Heart left ventricle (tissue), 16 donors: Measurements from ENCODE around the gene STKLD1. TPM values are rescaled to one million over a fixed set of nuclear protein-coding genes. Genes with fewer than 3 reads are reported as not detected.

Source experiments
- ATAC-seq, 4 donors: fragments of 200-7000 bp; cut with Tn5 transposase; one replicate each; pipeline ENCODE4 v1.9.1; 2020 to 2022; ENCODE audit warnings: moderate library complexity in 4 of 4, mild to moderate bottlenecking in 3 of 4, moderate number of reproducible peaks in 1 of 4
- DNase-seq, 5 donors: peaks; one replicate each; pipeline ENCODE4 v3.0.0-alpha.2; 2020
- H3K27ac ChIP-seq, 12 donors: fragments of 200-600 bp; sonication (generic) in 4 of 12; one replicate each; pipeline versions ENCODE4 v1.5.0 to v1.8.0; 2016 to 2022; ENCODE audit warnings: mild to moderate bottlenecking in 2 of 12
- H3K27me3 ChIP-seq, 9 donors: fragments of 200-600 bp; sonication (generic) in 2 of 9; one replicate each; pipeline versions ENCODE4 v1.5.1 to v1.8.0; 2016 to 2022; ENCODE audit warnings: mild to moderate bottlenecking in 3 of 9
- H3K36me3 ChIP-seq, 9 donors: fragments of 200-600 bp; sonication (generic) in 2 of 9; one replicate each; pipeline versions ENCODE4 v1.5.0 to v1.8.0; 2018 to 2022; ENCODE audit warnings: mild to moderate bottlenecking in 2 of 9
- H3K4me1 ChIP-seq, 12 donors: fragments of 200-600 bp; sonication (generic) in 4 of 12; one replicate each; pipeline versions ENCODE4 v1.5.0 to v1.8.0; 2016 to 2022; ENCODE audit warnings: mild to moderate bottlenecking in 3 of 12
- H3K4me3 ChIP-seq, 12 donors: fragments of 200-600 bp; sonication (generic) in 4 of 12; one replicate each; pipeline versions ENCODE4 v1.5.0 to v1.8.0; 2017 to 2022; ENCODE audit warnings: mild to moderate bottlenecking in 9 of 12, moderate library complexity in 4 of 12
- H3K9me3 ChIP-seq, 12 donors: fragments of 200-600 bp; sonication (generic) in 4 of 12; one replicate each; pipeline versions ENCODE4 v1.5.0 to v1.8.0; 2016 to 2022; ENCODE audit warnings: mild to moderate bottlenecking in 1 of 12
- CTCF ChIP-seq, 12 donors: fragments of 200-600 bp; sonication (generic) in 4 of 12; IDR thresholded peaks; one replicate each; pipeline versions ENCODE4 v1.5.0 to v1.8.0; 2018 to 2022; ENCODE audit warnings: antibody characterized with exemption in 12 of 12, mild to moderate bottlenecking in 5 of 12
- POLR2A ChIP-seq, 2 donors: fragments of 450-650 bp; IDR thresholded peaks; one replicate each; pipeline ENCODE4 v1.6.1; 2017; ENCODE audit warnings: antibody characterized with exemption in 2 of 2, mild to moderate bottlenecking in 2 of 2, moderate library complexity in 2 of 2
- WGBS, 4 donors: extraction: QIAGEN DNeasy Blood & Tissue Kit in 2 of 4; methylation state at CpG; one replicate each; pipeline versions ENCODE4 v1.1.5 to v1.1.7; 2013 to 2018; 5-methylcytosine and 5-hydroxymethylcytosine counted together
- intact Hi-C, 10 donors: fragments of 100-400 bp; cut with DNase I; formaldehyde crosslinking; loops; one replicate each; pipeline versions ENCODE4 v1.11.1 to v1.14.2; 2022
- polyA plus RNA-seq, 2 donors: library from polyadenylated mRNA; stranded (reverse); fragments of 200-250 nt; gene quantifications; one replicate each; pipeline ENCODE4 v1.2.3, GENCODE V29; 2013
- total RNA-seq, 9 donors: library from RNA; depleted of rRNA in 2 of 9; stranded (reverse); fragments of >200 nt in 2 of 9; fragmentation: NEBNext Ultra II Directional in 3 of 9; extraction: Animal tissue kit (Norgen Biotek cat#: 25700) in 3 of 9; gene quantifications; one replicate each; pipeline versions ENCODE4 v1.1.0 to v1.2.4, GENCODE V29; 2016 to 2023
- donor health status: ischemic (EF 13 %, LVEDD 7.1; RV severe dilation, severe dysfunction).
- donor health status: healthy with polysubstance abuse.
- donor health status: DM: no; HTN: yes; CAD: no.
- donor health status: DM: no; HTN: no; CAD: no.
- donor health status: ischemic (EF 25% LVEDD 6.9; RV normal size, moderate dysfunction).
- donor health status: ischemic (EF 25% LVEDD 5.7; RV mildly dilated, moderate dysfunction).
- donor health status: healthy.
- donor health status: DM: yes; HTN: yes; CAD: no.
- donor health status: ischemic (EF 35%, LVEDD 5.7; RV mildly dilated, moderate dysfunction).
- donor health status: nonischemic (EF 11% LVEDD 7.7; RV severe dilation, severe dysfunction).
- donor health status: DM: yes; HTN: yes; CAD: no.
- donor health status: PGD.
- donor health status: ischemic (EF 29% LVEDD 5.4; RV normal size, mild dysfunction).
- donor health status: nonischemic (EF 23%, LVEDD 6.1; RV moderate dilation, normal function).

The STKLD1 gene
- total and polyA plus RNA-seq, 11 donors = 0.25 to 0.91 (median 0.46) TPM; not detected in 2

DNA sequence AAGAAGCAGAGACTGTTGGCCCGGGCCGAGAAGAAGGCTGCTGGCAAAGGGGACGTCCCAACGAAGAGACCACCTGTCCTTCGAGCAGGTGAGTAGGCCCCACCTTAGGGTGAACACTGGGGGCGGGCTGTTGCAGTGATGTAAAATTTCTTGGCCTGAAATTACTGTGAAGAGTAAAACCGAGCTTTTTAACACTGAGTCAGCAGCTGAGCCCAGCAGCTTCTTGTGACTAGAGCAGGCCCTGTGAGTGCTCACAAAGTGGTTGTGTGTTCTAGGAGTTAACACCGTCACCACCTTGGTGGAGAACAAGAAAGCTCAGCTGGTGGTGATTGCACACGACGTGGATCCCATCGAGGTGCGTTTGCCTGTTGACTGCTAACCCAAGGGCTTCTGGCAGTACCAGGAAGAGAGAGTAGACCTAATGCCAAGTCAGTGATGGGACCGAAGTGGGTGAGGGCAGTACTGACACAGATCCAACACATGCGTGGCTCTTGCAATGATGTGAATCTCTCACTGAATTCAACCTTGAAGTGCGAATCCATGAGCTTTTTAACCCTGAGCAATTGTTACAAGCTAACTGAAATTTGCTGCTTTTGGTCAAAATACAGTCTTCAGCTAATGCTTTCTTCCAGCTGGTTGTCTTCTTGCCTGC, 26.1 kb upstream of the STKLD1 start:
- peaks cover 4 to 40% (median 30%) of the 10 kb centered on the region in 12 donors for H3K4me1 ChIP-seq
- H3K4me3 ChIP-seq = peak overlapping the region in 1 of 12 donors; percentile 100
- 76 to 82% (median 79%) methylated on average over 15 of the region's 15 CpGs for WGBS, 4 donors
- intact Hi-C loops = loop anchor here in 2 of 10 donors (2.0 to 10.0 kb wide), 2 partner anchors 27 to 135 kb away; partner anchors contain the start of genes STKLD1 (in 1 of the 2) and SURF4 (in 1 of the 2)
- no peaks in the 10 kb centered on the region for H3K9me3 ChIP-seq
- ATAC-seq (no peak), DNase-seq (no peak)
- TF ChIP-seq CTCF (IDR thresholded peaks at IDR 0.05) (no peak), POLR2A (IDR thresholded peaks at IDR 0.05) (no peak)
- peaks cover 0 to 62% (median 55%) of the 10 kb centered on the region in 9 donors for H3K36me3 ChIP-seq
- no peak overlapping the region for H3K27ac ChIP-seq
- H3K27me3 ChIP-seq = no peaks in the 10 kb centered on the region

DNA sequence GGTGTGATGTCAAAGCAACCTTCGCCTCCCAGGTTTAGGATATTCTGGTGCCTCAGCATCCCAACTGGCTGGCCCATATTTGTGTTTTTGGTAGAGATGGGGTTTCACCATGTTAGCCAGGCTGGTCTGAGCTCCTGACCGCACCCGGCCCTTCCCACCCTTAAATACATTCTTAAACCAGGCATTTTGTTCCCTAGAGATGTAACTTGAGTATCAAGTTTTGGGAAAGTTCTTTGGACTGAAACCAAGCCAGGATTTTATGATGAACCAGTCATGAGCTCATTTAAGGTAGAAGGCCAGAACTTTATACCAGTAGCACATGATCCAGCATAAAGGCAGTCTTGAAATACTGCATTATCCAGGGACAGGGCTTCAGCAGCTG, 24.6 kb upstream of the STKLD1 start:
- DNase-seq (no peak), ATAC-seq (no peak)
- H3K27me3 ChIP-seq = no peaks in the 10 kb centered on the region
- no peak overlapping the region for H3K27ac ChIP-seq
- WGBS, 4 donors = 88 to 95% (median 94%) methylated on average over 3 of the region's 3 CpGs
- no peak for TF ChIP-seq CTCF (IDR thresholded peaks at IDR 0.05)
- no peak for TF ChIP-seq POLR2A (IDR thresholded peaks at IDR 0.05)
- no peak overlapping the region for H3K4me3 ChIP-seq
- no peaks in the 10 kb centered on the region for H3K9me3 ChIP-seq
- peaks cover 0 to 55% (median 50%) of the 10 kb centered on the region in 9 donors for H3K36me3 ChIP-seq
- H3K4me1 ChIP-seq = peaks cover 4 to 43% (median 29%) of the 10 kb centered on the region in 12 donors
- intact Hi-C loops = no loop called here

- Histone ChIP-seq H3K27me3 (no peaks in the 10 kb centered on the region), H3K27ac (no peak overlapping the region), H3K4me3 (no peak overlapping the region), H3K9me3 (no peaks in the 10 kb centered on the region), H3K36me3 (peaks cover 0 to 55% (median 50%) of the 10 kb centered on the region in 9 donors), H3K4me1 (peaks cover 7 to 41% (median 28%) of the 10 kb centered on the region in 12 donors)
- DNase-seq (peak in 1 of 5 donors; percentile 45), ATAC-seq (no peak)
- WGBS, 4 donors = 76 to 81% (median 77%) methylated on average over 13 to 14 of the region's 14 CpGs
- TF ChIP-seq POLR2A (IDR thresholded peaks at IDR 0.05) (no peak), CTCF (IDR thresholded peaks at IDR 0.05) (peak in 9 of 12 donors; percentile 10 to 53 (median 39))
- intact Hi-C loops = no loop called here
Observed at GRCh38 chr9:133351908-133352634, 24.1 kb upstream of the STKLD1 start.

DNA sequence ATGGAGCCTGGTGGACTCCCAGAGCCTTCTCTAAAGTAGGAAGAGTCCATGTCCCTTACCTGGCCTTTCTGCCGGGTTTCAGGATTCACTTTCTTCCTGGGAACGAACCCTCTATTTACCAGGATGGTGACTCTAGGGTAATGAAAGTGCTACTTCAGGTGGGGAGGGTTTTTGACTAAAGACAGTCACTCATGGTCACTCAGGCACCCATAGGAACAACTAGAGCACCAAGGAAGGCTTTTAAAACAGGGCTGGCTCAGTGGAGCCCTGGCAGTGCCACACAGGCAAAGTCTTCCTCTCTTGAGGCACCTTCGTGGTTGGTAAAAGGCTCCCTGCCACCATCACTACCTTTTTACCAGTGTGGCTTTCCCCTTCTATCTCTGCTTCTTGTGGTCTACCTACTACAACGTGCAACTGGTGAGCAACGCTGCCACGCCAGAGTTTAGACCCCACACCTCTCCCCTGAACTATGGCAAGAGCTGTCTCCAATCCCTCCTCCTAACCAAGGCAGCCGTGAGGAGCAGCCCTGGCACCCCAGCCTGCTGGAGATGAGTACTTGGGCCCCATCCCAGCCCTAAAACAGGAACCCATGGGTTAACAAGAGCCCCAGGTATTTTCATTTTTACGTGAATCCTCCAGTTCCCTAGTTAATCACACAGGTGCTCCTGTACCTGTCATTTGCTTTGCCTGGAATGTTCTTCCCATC, 23.4 kb upstream of the STKLD1 start:
- intact Hi-C loops = no loop called here
- H3K4me1 ChIP-seq = peaks cover 8 to 45% (median 34%) of the 10 kb centered on the region in 12 donors
- TF ChIP-seq POLR2A (IDR thresholded peaks at IDR 0.05) (no peak), CTCF (IDR thresholded peaks at IDR 0.05) (no peak)
- WGBS, 4 donors = 78 to 87% (median 83%) methylated on average over 8 of the region's 8 CpGs
- H3K36me3 ChIP-seq = peaks cover 0 to 55% (median 50%) of the 10 kb centered on the region in 9 donors
- DNase-seq (no peak), ATAC-seq (no peak)
- no peaks in the 10 kb centered on the region for H3K27me3 ChIP-seq
- H3K27ac ChIP-seq = no peak overlapping the region
- H3K9me3 ChIP-seq = no peaks in the 10 kb centered on the region
- H3K4me3 ChIP-seq = no peak overlapping the region
